ENCODE results near the gene OXTR. TPM values are rescaled to one million over a fixed set of nuclear protein-coding genes. Genes with fewer than 3 reads are reported as not detected.

The OXTR gene
- total RNA-seq = 1 to 10 TPM; 2.1 to 3.6 TPM

DNA sequence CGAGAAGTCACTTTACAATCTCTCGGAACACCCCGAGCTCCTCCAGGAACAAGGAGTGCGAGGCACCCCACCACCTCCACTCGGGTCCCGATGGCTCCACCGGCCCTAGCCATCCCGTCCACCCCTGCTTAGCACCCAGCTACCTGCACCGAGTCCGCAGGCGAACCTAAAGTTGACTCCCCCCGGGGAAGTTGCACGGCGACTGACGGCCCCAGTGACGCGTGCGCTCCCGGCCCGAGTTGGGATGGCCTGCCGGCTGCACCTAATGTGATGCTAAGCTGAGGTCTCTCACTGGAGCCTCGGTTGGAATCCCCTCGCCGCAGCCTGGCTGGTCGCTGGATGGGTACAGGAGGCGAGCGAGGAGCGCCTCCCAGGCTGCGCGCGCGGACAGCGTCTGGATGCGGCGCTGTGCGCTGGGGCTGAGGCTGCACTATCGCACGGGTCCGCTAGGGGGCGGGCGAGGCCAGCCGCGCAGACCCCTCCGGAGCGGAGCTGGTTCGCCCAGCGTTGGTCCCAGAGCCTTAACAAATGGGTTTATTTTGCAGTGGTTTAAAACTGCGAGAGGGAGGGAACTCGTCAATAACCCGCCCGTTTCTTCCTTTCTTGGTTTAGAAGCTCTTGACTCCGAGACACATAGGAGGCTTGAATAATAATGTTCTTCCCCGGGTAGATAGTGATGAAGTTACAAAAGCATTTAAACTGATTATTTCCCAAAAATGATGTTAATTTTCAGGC is at the start of gene OXTR:
Gene OXTR (minus strand): TSS at position 526 of the 735 bp plus-strand sequence. CDS start 1,426 bp downstream, outside the sequence.
- Mint-ChIP-seq H3K27ac (no peak within 1 kb of the TSS), H3K4me3 (peak within 1 kb of the TSS; percentile 35)

DNA sequence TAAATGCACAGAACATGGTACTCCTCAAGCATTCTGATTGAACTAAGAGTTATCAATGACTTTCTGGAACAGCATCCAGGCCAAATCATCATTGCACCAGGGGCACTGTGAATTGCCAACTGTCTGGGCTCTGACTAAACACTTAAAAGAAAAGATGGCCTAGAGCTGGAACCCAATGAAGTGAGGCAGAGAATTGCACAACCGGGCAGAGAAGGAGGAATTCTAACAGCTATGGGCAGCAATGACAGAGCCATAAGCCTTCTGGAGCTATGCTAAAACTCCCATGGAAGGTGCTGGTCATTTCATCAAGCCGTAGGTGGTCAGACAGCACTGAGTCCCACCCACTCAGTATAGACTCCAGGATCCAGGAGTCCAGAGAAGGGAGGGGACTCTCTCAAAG is 48.1 kb upstream of the OXTR start:
- no peak for ATAC-seq (replicated peaks)
- H3K27ac Mint-ChIP-seq = no peak overlapping the region
- H3K9me3 Mint-ChIP-seq = peaks cover 21% of the 10 kb centered on the region
- H3K36me3 Mint-ChIP-seq (ENCODE audit: low read depth) = no peaks in the 10 kb centered on the region
- no peaks in the 10 kb centered on the region for H3K4me1 Mint-ChIP-seq
- peaks cover 4% of the 10 kb centered on the region for H3K27me3 Mint-ChIP-seq
- H3K4me3 Mint-ChIP-seq = no peak overlapping the region

More for the DNA sequence above, at the start of gene OXTR:
- H3K4me1 Mint-ChIP-seq = peaks cover 6% of the 10 kb centered on the region
- peaks cover 35% of the 10 kb centered on the region for H3K27me3 Mint-ChIP-seq
- no peaks in the 10 kb centered on the region for H3K36me3 Mint-ChIP-seq (ENCODE audit: low read depth)
- ATAC-seq (replicated peaks) = peak; percentile 84
- no peaks in the 10 kb centered on the region for H3K9me3 Mint-ChIP-seq

DNA sequence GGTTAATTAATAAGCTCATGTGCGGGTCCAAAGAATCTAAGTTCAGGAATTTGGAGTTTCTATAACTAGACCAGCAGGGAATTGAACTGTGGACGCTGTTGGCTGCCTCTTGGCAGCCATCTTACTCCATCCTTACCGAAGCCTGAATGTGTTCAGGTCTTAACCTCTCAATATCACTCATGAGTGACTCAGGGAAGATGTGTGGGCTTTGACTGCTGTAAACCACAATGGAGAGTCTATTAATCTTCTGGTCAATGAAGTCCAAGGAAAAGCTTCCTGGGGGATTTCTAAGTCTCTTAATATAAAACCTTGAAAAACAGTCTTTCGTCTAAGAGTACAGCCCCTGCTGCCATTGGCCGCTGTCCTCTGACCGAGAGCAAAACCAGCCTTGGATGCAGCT is 46.7 kb upstream of the OXTR start:
- Mint-ChIP-seq H3K9me3 (peaks cover 15% of the 10 kb centered on the region), H3K27ac (no peak overlapping the region), H3K36me3 (ENCODE audit: low read depth) (no peaks in the 10 kb centered on the region), H3K4me3 (no peak overlapping the region), H3K4me1 (no peaks in the 10 kb centered on the region), H3K27me3 (peaks cover 4% of the 10 kb centered on the region)
- no peak for ATAC-seq (replicated peaks)

DNA sequence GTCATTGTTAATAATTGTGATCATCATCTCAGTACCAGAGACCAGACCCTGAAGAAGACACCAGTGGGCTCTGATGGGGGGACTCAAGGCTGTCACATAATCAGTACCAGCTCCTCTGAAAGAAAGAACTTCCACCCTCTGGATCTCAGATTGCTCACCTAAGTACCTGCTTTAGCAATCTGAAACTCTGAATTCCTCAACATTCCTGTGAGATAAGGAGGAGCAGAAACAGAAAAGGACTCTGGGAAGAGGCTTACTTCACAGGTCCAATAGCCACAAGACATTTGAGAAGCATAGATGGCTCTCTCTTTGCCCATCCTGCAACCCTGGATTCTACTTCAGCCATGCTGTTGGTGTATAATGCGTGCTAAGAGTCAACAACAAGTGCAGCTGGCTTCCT is 44.0 kb upstream of the OXTR start:
- no peak overlapping the region for H3K27ac Mint-ChIP-seq
- no peak for ATAC-seq (replicated peaks)
- H3K4me3 Mint-ChIP-seq = no peak overlapping the region
- H3K4me1 Mint-ChIP-seq = no peaks in the 10 kb centered on the region
- no peaks in the 10 kb centered on the region for H3K36me3 Mint-ChIP-seq (ENCODE audit: low read depth)
- H3K9me3 Mint-ChIP-seq = peaks cover 4% of the 10 kb centered on the region
- H3K27me3 Mint-ChIP-seq = peaks cover 4% of the 10 kb centered on the region

DNA sequence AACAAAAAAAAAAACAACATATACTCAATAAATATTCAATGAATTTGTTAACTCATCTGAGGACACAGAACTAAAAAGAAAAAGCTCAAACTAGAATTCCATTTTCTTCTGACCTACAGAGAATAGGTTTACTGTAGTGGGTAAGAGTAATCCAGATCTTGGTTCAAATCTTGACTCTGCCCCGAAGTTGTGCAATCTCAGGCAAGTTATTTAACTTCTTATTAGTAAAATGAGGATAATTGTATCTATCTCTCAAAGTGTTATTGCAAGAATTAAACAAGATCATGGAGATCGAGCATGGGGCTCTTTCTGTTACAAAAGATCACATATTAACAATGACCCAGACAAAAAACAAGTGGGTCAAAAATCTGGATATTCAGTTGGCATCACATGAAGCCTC is 41.1 kb upstream of the OXTR start:
- H3K4me3 Mint-ChIP-seq = no peak overlapping the region
- H3K9me3 Mint-ChIP-seq = no peaks in the 10 kb centered on the region
- H3K27ac Mint-ChIP-seq = no peak overlapping the region
- peaks cover 4% of the 10 kb centered on the region for H3K27me3 Mint-ChIP-seq
- H3K4me1 Mint-ChIP-seq = no peaks in the 10 kb centered on the region
- no peak for ATAC-seq (replicated peaks)
- H3K36me3 Mint-ChIP-seq (ENCODE audit: low read depth) = no peaks in the 10 kb centered on the region

DNA sequence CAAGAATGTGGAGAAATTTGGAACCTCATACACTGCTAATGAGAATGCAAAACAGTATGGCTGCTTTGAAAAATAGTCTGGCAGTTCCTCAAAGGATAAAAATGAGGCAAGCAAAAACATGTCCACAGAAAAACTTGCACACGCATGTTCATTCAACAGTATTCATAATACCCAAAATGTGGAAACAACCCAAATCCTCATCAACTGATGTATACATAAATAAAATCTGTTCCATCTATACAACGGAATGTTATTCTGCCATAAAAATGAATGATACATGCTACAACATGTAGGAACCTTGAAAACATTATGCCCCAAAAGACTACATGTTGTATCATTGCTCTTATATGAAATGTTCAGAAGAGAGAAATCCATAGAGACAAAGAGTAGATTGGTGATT is 36.4 kb upstream of the OXTR start:
- Mint-ChIP-seq H3K36me3 (ENCODE audit: low read depth) (no peaks in the 10 kb centered on the region), H3K4me3 (no peak overlapping the region), H3K9me3 (peaks cover 2% of the 10 kb centered on the region), H3K27ac (no peak overlapping the region), H3K27me3 (no peaks in the 10 kb centered on the region), H3K4me1 (no peaks in the 10 kb centered on the region)
- no peak for ATAC-seq (replicated peaks)

DNA sequence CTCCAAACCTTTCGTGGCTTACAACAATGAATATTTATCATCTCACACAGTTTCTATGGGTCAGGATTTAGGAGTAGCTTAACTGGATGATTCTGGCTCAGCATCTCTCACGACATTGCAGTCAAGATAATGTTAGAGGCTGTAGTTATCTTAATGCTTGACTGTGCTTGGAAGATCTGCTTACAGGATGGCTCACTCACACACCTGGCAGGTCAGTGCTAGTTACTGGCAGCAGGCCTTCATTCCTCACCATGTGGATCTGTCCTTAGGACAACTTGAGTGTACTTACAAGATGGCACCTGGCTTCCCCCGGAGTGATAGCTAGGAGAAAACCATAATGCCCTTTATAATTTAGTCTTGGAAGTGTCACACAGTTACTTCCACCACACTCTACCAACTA is 32.8 kb upstream of the OXTR start:
- H3K27ac Mint-ChIP-seq = no peak overlapping the region
- H3K9me3 Mint-ChIP-seq = peaks cover 10% of the 10 kb centered on the region
- H3K4me1 Mint-ChIP-seq = no peaks in the 10 kb centered on the region
- H3K36me3 Mint-ChIP-seq (ENCODE audit: low read depth) = no peaks in the 10 kb centered on the region
- peaks cover 6% of the 10 kb centered on the region for H3K27me3 Mint-ChIP-seq
- ATAC-seq (replicated peaks) = no peak
- no peak overlapping the region for H3K4me3 Mint-ChIP-seq

DNA sequence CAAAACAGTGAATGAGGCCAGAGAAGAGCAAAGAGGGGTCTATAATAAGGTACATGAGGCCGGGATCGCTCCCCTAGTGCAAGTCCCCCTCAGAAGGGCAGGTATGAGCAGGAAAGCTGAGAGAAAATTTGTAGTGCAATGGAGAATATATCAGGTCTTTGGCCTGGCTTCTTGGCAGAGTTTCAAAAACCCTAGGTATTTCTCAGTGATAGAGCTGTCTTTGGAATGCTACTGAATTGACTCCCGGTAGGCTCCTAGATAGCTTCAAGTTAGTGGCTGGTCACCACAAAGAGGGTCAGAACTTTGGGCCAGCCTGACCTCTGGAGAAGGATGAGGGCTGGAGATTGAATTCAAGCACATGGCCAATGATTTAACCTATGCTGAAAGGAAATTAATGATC is 30.6 kb upstream of the OXTR start:
- ATAC-seq (replicated peaks) = no peak
- peaks cover 10% of the 10 kb centered on the region for H3K9me3 Mint-ChIP-seq
- no peaks in the 10 kb centered on the region for H3K4me1 Mint-ChIP-seq
- no peak overlapping the region for H3K4me3 Mint-ChIP-seq
- no peaks in the 10 kb centered on the region for H3K36me3 Mint-ChIP-seq (ENCODE audit: low read depth)
- H3K27ac Mint-ChIP-seq = no peak overlapping the region
- peaks cover 6% of the 10 kb centered on the region for H3K27me3 Mint-ChIP-seq

DNA sequence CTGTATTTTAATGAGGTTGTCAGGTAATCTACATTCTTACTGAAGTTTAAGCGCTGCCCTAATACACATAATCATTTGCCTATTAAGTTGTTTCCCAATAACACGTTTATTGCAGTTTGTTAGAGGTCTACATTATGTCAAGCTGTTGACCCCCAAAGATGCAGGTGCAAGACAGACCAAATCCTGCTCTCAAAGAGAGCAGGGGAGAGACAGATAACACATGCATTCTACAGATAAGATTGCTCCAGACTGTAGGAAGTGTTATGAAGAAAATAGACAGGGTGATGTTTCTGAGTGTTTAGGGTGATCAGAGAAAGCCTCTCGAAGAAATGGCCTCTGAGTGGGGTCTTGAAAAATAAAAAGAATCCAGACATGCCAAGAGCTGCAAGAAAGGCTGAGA is 24.8 kb upstream of the OXTR start:
- no peak overlapping the region for H3K27ac Mint-ChIP-seq
- peaks cover 6% of the 10 kb centered on the region for H3K27me3 Mint-ChIP-seq
- peaks cover 7% of the 10 kb centered on the region for H3K9me3 Mint-ChIP-seq
- no peak for ATAC-seq (replicated peaks)
- H3K4me3 Mint-ChIP-seq = no peak overlapping the region
- H3K4me1 Mint-ChIP-seq = no peaks in the 10 kb centered on the region
- no peaks in the 10 kb centered on the region for H3K36me3 Mint-ChIP-seq (ENCODE audit: low read depth)

DNA sequence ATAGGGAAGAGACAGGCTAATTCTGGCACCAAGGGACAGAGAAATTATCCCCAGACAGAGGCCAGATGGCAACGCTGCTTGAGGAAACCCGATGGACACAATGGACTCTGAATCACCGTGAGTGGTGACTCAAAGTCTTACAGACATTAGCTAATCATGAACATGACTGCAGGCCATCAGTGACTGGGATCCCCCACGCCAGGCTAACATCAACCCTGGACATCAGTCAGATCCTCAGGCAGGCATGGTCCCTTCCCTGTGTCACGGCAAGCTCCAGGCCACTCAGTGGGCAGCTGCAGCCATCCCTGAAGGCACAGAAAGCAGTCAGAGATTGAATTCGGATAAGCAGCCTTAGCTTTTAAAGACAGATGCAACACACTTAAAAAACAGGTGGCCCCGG is 23.8 kb upstream of the OXTR start:
- no peaks in the 10 kb centered on the region for H3K4me1 Mint-ChIP-seq
- no peak overlapping the region for H3K4me3 Mint-ChIP-seq
- ATAC-seq (replicated peaks) = no peak
- H3K27ac Mint-ChIP-seq = no peak overlapping the region
- H3K9me3 Mint-ChIP-seq = peaks cover 8% of the 10 kb centered on the region
- no peaks in the 10 kb centered on the region for H3K36me3 Mint-ChIP-seq (ENCODE audit: low read depth)
- H3K27me3 Mint-ChIP-seq = peaks cover 4% of the 10 kb centered on the region

DNA sequence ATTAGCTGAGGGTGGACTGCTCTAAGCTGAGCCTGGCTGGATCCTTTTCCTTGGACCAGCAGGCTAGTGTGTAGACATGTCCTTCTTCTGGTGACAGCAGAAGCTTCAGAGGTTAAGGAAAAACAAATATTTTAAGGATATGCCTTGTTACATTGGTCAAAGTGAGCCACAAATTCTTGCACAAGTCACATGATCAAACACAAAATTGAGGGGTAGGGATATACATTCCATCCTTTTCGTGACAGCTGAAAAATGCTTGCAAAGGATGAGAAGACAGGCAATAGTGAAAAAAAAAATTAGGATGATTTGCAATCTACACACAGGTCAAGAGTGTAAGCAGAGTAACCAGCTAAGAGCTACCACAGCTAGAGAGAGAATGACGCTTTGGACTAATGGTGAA is 21.1 kb upstream of the OXTR start:
- no peak overlapping the region for H3K4me3 Mint-ChIP-seq
- H3K27me3 Mint-ChIP-seq = peaks cover 3% of the 10 kb centered on the region
- no peaks in the 10 kb centered on the region for H3K36me3 Mint-ChIP-seq (ENCODE audit: low read depth)
- H3K27ac Mint-ChIP-seq = no peak overlapping the region
- no peak for ATAC-seq (replicated peaks)
- no peaks in the 10 kb centered on the region for H3K4me1 Mint-ChIP-seq
- H3K9me3 Mint-ChIP-seq = peaks cover 8% of the 10 kb centered on the region

DNA sequence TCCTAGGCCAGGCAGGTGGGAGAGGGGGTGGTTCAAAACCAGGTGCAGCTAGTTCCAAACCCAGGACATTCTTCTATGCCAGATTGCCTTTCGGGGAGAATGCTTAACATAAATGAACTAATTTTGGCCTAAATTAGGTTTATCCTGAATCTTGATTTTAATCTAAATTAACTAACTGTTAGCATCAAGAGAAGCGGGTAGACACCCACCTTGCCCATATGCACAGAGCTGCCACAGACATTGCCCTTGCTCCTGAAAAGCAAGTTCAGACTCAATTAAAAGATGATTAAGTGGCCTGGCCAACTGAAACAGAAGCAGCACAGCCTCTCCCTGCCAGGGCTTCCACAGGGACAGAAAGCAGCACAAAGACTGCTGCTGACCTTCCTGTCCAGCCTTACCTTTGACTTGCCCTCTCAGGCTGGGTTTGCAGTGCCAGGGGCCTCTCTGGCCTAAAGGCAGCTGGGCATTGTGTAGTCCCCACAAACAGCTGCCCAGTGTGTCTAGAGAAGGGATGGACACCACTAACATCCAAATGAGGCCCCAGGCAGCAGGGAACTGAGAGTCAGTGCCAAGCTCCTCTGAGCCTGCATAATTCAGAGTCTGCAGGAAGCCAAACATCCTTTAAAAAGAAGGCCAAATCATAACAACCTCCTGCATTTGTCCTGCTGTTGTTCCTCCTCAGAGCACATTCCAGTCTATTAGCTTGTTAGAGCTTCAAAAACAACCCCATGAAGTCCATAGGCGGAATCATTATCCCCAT is 15.4 kb upstream of the OXTR start:
- no peak overlapping the region for H3K4me3 Mint-ChIP-seq
- ATAC-seq (replicated peaks) = no peak
- H3K27ac Mint-ChIP-seq = no peak overlapping the region
- peaks cover 4% of the 10 kb centered on the region for H3K9me3 Mint-ChIP-seq
- no peaks in the 10 kb centered on the region for H3K27me3 Mint-ChIP-seq
- H3K36me3 Mint-ChIP-seq (ENCODE audit: low read depth) = no peaks in the 10 kb centered on the region
- no peaks in the 10 kb centered on the region for H3K4me1 Mint-ChIP-seq

DNA sequence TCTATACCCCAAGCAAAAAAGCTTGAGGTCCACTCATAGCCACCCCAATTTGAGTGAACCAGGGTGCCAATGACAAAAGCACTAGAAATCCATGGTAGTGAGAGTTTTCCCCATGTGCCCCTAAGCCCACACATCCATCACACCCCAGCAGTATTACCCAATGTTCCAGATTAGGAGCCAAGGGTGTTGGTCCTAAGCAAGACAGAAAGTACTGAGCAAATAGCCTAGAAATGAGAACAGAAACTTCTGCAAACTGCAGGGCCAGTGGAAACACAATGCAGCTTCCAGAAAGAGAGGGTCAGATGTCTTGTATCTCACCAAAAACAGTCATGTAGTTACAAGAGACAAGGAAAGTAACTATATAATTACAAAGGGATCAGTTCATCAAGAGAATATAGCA is 10.9 kb upstream of the OXTR start:
- no peaks in the 10 kb centered on the region for H3K36me3 Mint-ChIP-seq (ENCODE audit: low read depth)
- ATAC-seq (replicated peaks) = no peak
- no peak overlapping the region for H3K4me3 Mint-ChIP-seq
- H3K27ac Mint-ChIP-seq = no peak overlapping the region
- peaks cover 3% of the 10 kb centered on the region for H3K9me3 Mint-ChIP-seq
- no peaks in the 10 kb centered on the region for H3K4me1 Mint-ChIP-seq
- H3K27me3 Mint-ChIP-seq = peaks cover 22% of the 10 kb centered on the region

DNA sequence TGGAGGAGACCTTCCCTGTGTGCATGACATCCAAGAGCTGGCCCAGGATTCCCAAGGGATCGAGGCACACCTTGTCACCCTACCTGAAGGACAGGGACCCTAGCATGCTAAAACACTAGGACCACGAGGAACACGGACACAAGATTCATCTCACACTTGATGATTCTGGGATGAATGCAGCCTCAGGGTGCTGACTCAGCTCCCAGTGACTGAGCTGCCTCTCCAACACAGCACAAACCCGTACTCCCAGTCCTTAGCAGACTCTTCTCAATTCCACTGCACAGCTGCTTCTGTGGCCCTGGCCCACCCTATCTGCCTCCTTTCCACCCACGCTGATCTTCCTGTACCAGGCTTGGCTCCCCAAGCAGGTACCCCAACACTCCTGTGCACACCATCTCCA is 9.1 kb upstream of the OXTR start:
- ATAC-seq (replicated peaks) = no peak
- Mint-ChIP-seq H3K27ac (no peak overlapping the region), H3K36me3 (ENCODE audit: low read depth) (no peaks in the 10 kb centered on the region), H3K4me1 (no peaks in the 10 kb centered on the region), H3K27me3 (peaks cover 22% of the 10 kb centered on the region), H3K9me3 (peaks cover 3% of the 10 kb centered on the region), H3K4me3 (no peak overlapping the region)

DNA sequence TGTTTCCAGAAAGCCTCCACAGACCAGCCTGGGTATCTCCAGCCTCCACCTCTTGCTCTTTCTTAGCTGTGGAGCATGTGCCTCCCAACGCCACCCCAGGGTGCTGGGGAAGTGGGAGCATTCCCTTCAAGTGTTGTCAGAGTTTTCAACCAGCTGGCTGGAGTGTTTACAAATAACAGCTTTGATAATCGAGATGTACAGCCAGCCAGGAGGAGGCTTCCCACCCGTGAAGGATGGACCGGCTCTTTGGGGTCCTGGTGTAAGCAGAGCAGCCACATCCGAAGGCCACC is 8.5 kb upstream of the OXTR start:
- H3K4me1 Mint-ChIP-seq = no peaks in the 10 kb centered on the region
- no peak overlapping the region for H3K4me3 Mint-ChIP-seq
- H3K36me3 Mint-ChIP-seq (ENCODE audit: low read depth) = no peaks in the 10 kb centered on the region
- H3K27ac Mint-ChIP-seq = no peak overlapping the region
- peaks cover 22% of the 10 kb centered on the region for H3K27me3 Mint-ChIP-seq
- peaks cover 3% of the 10 kb centered on the region for H3K9me3 Mint-ChIP-seq
- no peak for ATAC-seq (replicated peaks)
